HUDEP-2 (cell line): Measurements from ENCODE around the gene CTU1.

Experiments
- DNase-seq, 76 experiments: peaks; one replicate each; lab custom pipeline; 2025; ENCODE audit not compliant: unreplicated experiment in 76 of 76; lab: John Stamatoyannopoulos, UW

The CTU1 gene

GRCh38 chr19:51084505-51084904, 23.7 kb downstream of the CTU1 start:
- no peak for DNase-seq

- DNase-seq, result no peak
Measured at GRCh38 chr19:51083783-51084182, 24.4 kb downstream of the CTU1 start.

- no peak for DNase-seq
Measured at GRCh38 chr19:51083181-51083580, 25.0 kb downstream of the CTU1 start.

GRCh38 chr19:51082611-51083010, 25.6 kb downstream of the CTU1 start, which contains the start of gene KLK14:
KLK14 (minus strand) TSS chr19:51082887; CDS start chr19:51082614, 273 bp downstream.
- DNase-seq, result no peak

DNA sequence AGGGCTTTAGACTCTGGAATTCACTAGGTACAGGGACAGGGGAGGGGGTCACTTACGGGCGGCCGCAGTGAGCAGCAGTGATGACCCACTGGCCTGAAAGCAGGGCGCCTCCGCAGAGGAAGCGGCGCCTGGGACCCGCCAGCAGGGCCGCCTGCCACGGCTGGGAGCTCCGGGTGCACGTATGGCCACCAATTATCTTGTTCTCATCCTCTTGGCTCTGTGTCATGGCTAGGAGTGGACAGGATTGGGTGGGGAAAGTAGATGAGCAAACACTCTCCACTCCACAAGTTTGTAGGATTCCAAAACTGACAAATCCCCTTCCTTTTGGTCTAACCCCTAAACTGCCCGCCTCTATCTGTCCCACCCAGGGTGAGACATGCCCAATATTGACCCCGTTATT, 26.7 kb downstream of the CTU1 start:
- no peak for DNase-seq

DNA sequence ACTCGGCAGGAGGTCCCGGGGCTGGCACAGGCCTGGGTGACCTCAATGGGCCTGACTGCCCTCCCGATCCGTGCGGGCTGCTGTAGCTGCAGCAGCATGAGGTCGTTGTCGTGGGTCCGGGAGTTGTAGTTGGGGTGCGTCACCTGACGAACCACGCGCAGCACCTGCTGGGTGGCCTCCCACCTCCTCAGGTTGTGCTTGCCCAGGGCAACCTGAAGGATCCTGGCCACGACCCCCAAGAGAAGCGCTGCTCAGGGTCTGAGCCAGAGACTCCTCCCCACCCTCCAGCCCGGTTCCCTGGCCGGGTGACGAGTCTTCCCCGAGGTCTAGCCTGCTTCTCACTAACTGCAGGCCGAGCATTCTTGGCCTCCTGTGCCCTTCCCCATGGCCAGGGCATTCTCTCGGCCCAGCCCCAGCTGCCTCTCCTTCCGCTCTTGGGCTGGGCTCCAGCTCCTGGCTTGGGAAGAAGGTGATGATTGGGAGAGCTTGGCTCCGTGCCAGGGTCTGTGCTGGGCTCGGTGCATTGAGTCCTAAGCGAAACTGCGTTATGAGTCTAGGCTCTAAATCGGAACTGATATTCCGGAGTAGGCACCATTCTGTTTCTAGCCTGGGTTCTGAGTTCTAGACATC, 28.6 kb downstream of the CTU1 start:
- no peak for DNase-seq

DNA sequence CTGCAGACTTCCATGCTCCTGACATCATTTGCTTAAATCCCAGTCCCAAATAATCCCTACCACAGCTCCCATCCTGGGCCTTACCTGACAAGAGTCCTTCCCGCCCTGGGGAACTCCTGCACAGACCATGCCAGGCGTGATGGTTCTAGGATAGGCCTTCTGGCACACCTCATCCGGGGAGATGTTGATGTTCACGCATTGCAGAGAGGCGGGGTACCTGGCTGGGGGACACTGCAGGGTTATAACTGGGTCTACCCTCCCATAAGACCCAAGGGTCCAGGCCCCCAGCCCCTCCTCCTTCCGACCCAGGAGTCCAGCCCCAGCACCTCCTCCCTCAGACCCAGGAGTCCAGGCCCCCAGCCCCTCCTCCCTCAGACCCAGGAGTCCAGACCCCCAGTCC, 29.5 kb downstream of the CTU1 start:
- no peak for DNase-seq

- DNase-seq, result no peak
Measured at GRCh38 chr19:51078104-51078503, 30.1 kb downstream of the CTU1 start.

GRCh38 chr19:51076631-51077213, 31.5 kb downstream of the CTU1 start:
- no peak for DNase-seq

GRCh38 chr19:51075998-51076397, 32.2 kb downstream of the CTU1 start:
- no peak for DNase-seq

DNA sequence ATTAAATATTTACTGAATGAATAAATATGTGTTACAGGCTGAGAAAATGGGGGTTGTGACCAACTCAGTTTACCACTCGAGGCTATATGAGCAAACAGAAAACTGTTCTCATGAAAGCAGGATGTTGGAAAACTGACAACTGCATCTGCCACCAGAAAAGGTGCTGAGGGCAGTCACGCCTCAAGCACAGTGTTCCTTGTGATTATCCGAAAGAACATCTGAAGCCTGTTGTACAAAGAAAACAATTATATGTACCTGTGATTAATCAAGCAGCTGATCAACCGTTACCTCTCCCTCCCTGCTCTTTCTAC, 37.2 kb downstream of the CTU1 start:
- no peak for DNase-seq

DNA sequence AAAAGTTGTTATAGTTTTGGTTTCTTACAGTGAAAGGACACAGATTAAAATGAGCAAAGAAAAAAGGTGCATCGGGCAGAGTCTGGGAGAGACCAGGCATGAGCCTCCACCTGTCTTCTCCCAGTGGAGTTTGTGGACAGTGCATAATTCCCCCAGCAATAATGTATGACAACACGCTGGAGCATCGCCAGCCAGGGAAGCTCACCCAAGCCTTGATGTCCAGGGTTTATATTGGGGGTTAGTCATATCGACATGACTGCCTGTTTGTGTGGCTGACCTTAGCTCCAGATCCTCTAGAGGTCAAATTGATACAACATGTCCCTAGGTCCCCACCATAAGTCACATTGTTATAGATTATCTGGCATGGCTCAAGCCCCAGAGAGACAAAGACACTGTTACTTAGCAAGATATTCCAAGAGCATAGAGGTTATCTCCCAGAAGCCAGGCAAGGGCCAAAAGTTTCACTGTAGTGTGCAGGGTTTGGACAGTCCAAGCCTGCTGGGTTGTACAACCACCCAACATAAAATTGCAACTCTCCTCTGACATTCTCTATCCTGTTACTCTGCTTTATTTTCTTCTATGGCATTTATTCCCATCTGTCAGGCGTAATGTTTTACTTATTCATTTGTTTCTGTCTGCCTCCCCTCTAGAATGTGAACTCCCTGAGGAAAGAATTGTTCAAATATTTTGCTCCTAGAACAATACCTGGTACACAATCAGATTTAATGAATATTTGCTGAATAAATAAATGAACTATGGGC, 37.7 kb downstream of the CTU1 start:
- DNase-seq, result no peak

- DNase-seq, result no peak
Measured at GRCh38 chr19:51066393-51067186, 41.6 kb downstream of the CTU1 start.

DNA sequence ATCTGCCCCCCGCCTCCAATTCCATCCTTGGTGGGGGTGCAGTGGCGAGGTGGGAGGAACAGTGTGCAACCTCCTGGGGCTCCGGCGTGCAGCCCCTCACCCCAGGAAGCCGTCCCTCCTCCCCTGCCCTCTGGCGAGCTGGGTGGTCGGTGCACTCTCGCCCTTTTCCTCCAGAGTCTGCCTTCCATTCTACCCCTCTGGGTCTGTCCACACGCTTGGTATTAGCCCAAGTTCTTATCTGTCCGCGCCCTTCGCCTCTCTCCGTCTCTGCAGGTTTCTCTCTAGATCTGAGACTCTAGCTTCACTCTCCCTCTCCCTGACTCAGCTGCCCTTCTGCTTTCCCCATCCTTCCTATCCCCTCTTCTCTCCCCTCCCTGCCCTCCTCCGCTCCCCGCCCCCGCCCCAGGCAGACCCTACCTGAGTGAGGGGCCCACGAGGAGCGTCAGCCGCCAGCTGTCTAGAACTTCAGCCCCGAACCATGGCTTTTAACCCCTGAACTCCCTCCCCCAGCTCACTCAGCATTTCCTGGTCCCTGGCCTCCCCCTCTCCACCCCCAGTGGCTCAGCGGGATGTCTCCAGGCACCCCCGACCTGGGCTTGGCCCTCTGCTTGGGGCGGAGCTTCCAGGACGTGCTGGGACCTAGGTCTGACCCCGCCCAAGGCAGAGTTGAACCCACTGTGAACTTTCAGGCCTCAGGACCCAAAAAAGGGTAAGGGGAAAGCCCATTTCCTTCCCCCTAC, 42.8 kb downstream of the CTU1 start:
- no peak for DNase-seq

DNA sequence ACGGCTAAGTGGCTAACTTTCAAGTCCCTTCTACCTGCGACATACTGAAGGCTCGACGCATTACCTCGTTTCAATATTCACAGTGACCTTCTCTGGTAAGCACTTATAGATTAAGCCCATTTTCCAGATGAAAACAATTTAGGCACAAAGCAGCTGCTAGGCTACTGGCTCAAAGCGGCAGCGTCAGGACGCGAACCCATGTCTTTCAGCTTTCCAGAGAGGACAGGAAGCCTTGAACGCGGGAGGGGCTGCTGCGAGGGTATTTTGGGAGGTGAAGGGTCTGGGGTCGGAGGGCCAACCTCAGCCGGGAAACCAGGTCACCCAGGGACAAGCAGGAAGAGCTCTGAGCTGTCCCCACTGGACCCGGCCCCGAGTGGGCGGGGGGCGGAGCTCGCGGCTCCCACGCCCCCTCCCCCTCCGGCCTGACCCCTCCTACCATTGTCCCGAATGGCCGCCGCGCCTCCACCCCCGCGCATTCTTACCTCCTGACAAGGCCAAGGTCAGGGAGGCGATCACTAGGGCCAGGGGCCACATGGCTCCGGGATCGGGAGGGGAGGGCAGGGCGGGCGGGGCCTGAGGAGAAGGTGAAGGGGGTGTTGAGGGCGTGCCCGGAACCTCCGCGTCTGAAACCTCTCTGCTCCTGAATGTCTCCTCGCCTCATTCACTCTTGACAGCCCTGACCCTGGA, 43.5 kb downstream of the CTU1 start, which contains the start of gene KLK13:
KLK13 (minus strand) TSS at position 559 of the 687 bp plus-strand sequence; CDS start at position 534, 25 bp downstream.
- DNase-seq, result peak in 2 of 76 experiments; percentile 16 to 24

GRCh38 chr19:51063664-51064063, 44.5 kb downstream of the CTU1 start:
- DNase-seq, result no peak

DNA sequence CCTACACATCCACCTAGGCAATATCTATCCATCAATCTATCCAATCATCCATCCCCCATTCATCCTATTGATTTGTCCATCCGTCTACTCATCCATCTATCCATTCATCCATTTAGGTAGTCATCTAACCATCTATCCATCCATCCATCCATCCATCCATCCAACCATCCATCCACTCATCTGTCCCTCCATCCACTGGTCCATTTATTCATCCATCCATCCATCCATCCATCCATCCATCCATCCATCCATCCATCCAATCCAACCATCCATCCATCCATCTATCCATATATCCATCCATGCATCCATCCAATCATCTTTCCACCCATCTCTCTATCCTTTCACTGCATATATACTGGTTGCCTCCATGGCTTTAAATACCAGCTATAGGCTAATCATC, 47.2 kb downstream of the CTU1 start:
- no peak for DNase-seq

DNA sequence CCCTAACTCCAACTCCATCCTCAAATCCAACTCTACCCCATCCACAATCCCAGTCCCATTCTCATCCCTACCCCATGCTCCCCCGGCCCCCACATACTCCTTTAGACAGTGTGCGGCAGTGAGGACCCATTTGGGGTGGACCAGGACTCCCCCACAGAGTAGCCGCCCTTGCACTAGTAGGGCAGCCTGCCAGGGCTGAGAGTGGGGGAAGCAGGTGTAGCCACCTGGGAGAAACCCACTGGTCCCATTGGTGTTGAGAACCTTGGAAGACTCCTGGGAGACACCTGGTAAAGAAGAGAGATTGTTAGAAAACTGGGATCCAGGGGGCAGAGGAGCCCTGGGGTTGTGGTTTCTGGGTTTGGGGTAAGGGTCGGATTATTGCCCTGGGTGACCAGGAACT, 47.9 kb downstream of the CTU1 start:
- DNase-seq, result no peak

DNA sequence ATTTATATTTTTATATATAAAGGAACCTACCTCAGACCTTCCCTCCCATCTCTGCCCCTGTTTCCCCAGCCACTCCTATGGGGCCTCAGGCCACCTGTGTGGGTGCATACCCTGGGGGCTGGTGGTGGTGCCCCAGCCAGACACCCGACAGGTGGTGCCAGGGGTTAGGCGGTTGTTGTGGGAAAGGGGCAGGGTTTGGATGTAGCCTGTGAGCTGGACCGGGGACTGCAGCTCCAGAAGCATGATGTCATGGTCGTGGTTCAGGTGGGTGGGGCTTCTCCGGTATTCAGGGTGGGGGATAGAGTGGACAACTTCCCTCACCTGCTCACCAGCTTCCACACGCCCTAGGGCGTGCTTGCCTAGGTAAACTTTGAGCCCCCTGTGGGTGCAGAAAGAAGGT, 48.5 kb downstream of the CTU1 start:
- no peak for DNase-seq

DNA sequence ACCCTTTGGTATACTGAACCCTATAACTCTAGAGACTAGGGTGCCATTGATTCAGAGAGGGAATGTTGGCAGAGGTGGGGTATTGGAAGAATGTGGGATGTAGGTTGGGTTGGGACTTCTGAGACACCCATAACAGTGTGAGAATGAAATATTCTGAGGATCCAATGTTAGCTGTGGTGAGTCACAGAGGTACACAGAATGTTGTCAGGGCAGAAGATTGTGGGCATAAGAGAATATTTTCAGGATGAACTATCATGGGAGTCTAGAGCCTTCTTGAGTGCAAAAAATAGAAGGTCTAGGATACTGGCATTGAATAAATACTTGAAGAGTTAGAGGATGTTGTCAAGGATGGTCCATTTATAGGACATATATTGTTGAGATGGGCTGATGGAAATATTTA, 52.3 kb downstream of the CTU1 start:
- DNase-seq, result no peak
